ENCODE measurements around the gene TMEM200B. TPM values are rescaled to one million over a fixed set of nuclear protein-coding genes. Genes with fewer than 3 reads are reported as not detected.

The TMEM200B gene
- total RNA-seq, 1 experiment from 2014 or later: 9.0 TPM

DNA sequence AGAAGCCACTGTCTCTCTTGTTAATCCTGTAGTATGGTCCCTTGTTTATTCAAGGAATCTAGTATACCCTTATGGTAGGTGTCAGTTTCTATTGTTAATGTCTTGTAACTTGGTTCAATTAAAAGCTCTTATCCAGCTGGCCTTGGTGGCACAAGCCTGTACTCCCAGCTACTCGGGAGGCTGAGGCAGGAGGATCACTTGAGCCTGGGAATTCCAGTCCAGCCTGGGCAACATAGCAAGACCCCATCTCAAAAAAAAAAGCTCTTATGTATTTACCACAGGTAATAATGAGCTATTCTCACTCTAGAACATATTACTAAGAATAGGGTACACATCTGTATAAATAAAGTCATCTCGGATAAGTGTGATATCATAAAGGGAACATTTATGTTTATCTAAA is 46.5 kb downstream of the TMEM200B start:
- Histone ChIP-seq H3K9me3 (ENCODE audit: low read length) (no peaks in the 10 kb centered on the region), H3K4me2 (ENCODE audit: low read length) (no peak overlapping the region), H3K27me3 (ENCODE audit: low read length) (no peaks in the 10 kb centered on the region), H3K36me3 (ENCODE audit: low read depth, low read length) (no peaks in the 10 kb centered on the region), H3K4me1 (ENCODE audit: insufficient read depth, low read length) (no peaks in the 10 kb centered on the region), H3K79me2 (ENCODE audit: low read length) (no peaks in the 10 kb centered on the region), H3F3A (ENCODE audit: low read length, unreplicated experiment) (no peaks in the 10 kb centered on the region), H3K4me3 (ENCODE audit: low read length) (no peak overlapping the region), H2AFZ (ENCODE audit: low read length) (no peak overlapping the region), H3K27ac (ENCODE audit: low read length) (no peak overlapping the region), H3K9me2 (replicated peaks; ENCODE audit: low read length) (no peaks in the 10 kb centered on the region), H3K9ac (ENCODE audit: low read length) (no peak overlapping the region), H4K20me1 (ENCODE audit: low read length) (no peaks in the 10 kb centered on the region)
- no peak for TF ChIP-seq EZH2phosphoT487 (IDR thresholded peaks at IDR 0.05; ENCODE audit: borderline replicate concordance, low read length)
- no peak for TF ChIP-seq EZH2 (IDR thresholded peaks at IDR 0.05; ENCODE audit: low read length, unreplicated experiment)
- TF ChIP-seq, protein P1, sequence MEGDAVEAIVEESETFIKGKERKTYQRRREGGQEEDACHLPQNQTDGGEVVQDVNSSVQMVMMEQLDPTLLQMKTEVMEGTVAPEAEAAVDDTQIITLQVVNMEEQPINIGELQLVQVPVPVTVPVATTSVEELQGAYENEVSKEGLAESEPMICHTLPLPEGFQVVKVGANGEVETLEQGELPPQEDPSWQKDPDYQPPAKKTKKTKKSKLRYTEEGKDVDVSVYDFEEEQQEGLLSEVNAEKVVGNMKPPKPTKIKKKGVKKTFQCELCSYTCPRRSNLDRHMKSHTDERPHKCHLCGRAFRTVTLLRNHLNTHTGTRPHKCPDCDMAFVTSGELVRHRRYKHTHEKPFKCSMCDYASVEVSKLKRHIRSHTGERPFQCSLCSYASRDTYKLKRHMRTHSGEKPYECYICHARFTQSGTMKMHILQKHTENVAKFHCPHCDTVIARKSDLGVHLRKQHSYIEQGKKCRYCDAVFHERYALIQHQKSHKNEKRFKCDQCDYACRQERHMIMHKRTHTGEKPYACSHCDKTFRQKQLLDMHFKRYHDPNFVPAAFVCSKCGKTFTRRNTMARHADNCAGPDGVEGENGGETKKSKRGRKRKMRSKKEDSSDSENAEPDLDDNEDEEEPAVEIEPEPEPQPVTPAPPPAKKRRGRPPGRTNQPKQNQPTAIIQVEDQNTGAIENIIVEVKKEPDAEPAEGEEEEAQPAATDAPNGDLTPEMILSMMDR (conservative IDR thresholded peaks at IDR 0.05; ENCODE audit: low read depth, low read length): no peak
- ATAC-seq: no peak
- POLR2A ChIA-PET (ENCODE audit: unreplicated experiment): no interaction called here
- intact Hi-C loops (cut with micrococcal nuclease): no loop called here
- CTCF ChIA-PET: no interaction called here
- no peak for DNase-seq
- no TSS peak for BruUV-seq (replicated peaks)

Other genes starting within 250 kb of the TMEM200B start
- gene EPB41, start 209.3 kb downstream of the TMEM200B start, total RNA-seq (2014; rRNA removed): 41.5 and 44.9 TPM in 2 replicates
- gene SRSF4, start 58.0 kb upstream of the TMEM200B start, total RNA-seq (2014; rRNA removed): 62.0 and 78.2 TPM in 2 replicates
- gene MECR, start 107.0 kb upstream of the TMEM200B start, total RNA-seq (2014; rRNA removed): 25.3 and 30.5 TPM in 2 replicates
- 25.7 and 31.4 TPM in 2 replicates for gene PTPRU, start 112.6 kb upstream of the TMEM200B start, total RNA-seq (2014; rRNA removed)